ENCODE measurements around the gene OR51A7.

DNA sequence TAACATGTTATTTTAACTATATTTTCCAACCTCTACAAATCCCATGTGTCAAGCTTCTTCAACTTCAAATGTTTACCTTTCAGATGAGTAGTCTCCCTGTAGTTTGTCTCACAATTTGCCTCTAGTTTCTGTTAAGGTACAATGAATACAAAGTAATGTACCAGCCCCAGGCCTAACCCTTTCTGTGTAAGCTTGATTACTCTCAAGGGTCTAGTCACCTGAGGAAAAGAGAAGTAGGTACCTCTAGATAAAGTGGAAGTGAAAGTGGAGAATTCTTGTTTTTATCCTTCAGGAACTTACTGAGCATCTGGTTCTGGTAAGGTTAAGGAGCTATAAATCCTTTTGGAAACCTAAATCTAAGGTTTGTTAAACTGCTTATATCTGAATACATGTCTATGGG, at the start of gene OR51A7:
- TF ChIP-seq, protein P1, sequence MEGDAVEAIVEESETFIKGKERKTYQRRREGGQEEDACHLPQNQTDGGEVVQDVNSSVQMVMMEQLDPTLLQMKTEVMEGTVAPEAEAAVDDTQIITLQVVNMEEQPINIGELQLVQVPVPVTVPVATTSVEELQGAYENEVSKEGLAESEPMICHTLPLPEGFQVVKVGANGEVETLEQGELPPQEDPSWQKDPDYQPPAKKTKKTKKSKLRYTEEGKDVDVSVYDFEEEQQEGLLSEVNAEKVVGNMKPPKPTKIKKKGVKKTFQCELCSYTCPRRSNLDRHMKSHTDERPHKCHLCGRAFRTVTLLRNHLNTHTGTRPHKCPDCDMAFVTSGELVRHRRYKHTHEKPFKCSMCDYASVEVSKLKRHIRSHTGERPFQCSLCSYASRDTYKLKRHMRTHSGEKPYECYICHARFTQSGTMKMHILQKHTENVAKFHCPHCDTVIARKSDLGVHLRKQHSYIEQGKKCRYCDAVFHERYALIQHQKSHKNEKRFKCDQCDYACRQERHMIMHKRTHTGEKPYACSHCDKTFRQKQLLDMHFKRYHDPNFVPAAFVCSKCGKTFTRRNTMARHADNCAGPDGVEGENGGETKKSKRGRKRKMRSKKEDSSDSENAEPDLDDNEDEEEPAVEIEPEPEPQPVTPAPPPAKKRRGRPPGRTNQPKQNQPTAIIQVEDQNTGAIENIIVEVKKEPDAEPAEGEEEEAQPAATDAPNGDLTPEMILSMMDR (IDR thresholded peaks at IDR 0.05) = no peak
- TF ChIP-seq EP300 (IDR thresholded peaks at IDR 0.05; ENCODE audit: low read depth) (no peak), POLR2A (IDR thresholded peaks at IDR 0.05) (no peak), POLR2AphosphoS5 (IDR thresholded peaks at IDR 0.05) (no peak)
